ENCODE results near the gene GAD1.

Gene GAD1

DNA sequence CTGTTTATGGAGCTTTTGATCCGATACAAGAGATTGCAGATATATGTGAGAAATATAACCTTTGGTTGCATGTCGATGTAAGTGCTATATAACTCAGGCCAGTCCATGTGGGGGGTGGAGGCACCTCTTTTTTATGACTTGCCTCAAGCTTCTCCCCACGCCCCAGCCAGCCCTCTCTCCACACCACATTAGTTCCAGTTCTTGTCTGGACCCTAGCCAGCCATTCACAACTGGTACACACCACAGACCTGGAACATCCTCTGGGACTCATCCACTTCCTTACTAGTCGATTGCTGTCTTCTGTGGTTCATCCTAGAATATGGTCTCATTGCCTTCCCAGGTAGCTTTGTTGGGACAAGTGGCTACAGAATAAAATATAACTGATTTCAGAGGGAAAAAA is 31.0 kb downstream of the GAD1 start:
- no peaks in the 10 kb centered on the region for H3K9me3 ChIP-seq (ENCODE audit: low read depth, low read length)
- H3K9ac ChIP-seq (ENCODE audit: insufficient read length) = no peak overlapping the region
- TF ChIP-seq EZH2 (IDR thresholded peaks at IDR 0.05) (no peak), FOXP2 (optimal IDR thresholded peaks at IDR 0.05; ENCODE audit: control extremely low read depth, extremely low read length, insufficient read depth) (no peak), POLR2AphosphoS5 (IDR thresholded peaks at IDR 0.05; ENCODE audit: borderline replicate concordance, low read depth, low read length) (no peak)
- H3K27ac ChIP-seq = no peak overlapping the region
- H3K36me3 ChIP-seq (ENCODE audit: insufficient read depth, low read length) = no peaks in the 10 kb centered on the region
- DNase-seq (ENCODE audit: low read depth, low spot score) = no peak
- no peak overlapping the region for H3K4me3 ChIP-seq

DNA sequence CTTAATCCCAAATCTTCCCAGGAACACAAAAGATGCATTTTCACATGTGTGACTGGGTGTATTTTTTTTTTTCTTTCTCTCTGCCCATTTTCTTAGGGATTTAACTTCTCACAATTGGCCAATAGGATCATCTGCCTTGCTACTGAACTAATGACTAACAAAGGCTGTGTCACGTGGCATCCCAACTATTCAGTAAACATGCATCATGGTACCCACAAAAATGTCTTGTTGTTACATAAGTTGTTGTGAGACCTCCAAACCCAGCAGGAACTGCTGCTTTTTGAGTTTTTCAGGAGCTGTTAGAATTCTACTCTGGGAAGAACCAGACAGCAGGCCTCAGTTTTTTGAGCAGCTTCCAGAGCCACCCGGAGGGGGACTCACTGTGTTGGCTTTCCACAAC is 31.9 kb downstream of the GAD1 start:
- no peak for DNase-seq (ENCODE audit: low read depth, low spot score)
- no peak for TF ChIP-seq POLR2AphosphoS5 (IDR thresholded peaks at IDR 0.05; ENCODE audit: borderline replicate concordance, low read depth, low read length)
- TF ChIP-seq FOXP2 (optimal IDR thresholded peaks at IDR 0.05; ENCODE audit: control extremely low read depth, extremely low read length, insufficient read depth) = no peak
- TF ChIP-seq EZH2 (IDR thresholded peaks at IDR 0.05) = no peak
- Histone ChIP-seq H3K9ac (ENCODE audit: insufficient read length) (no peak overlapping the region), H3K27ac (no peak overlapping the region), H3K9me3 (ENCODE audit: low read depth, low read length) (no peaks in the 10 kb centered on the region), H3K36me3 (ENCODE audit: insufficient read depth, low read length) (no peaks in the 10 kb centered on the region), H3K4me3 (no peak overlapping the region)

DNA sequence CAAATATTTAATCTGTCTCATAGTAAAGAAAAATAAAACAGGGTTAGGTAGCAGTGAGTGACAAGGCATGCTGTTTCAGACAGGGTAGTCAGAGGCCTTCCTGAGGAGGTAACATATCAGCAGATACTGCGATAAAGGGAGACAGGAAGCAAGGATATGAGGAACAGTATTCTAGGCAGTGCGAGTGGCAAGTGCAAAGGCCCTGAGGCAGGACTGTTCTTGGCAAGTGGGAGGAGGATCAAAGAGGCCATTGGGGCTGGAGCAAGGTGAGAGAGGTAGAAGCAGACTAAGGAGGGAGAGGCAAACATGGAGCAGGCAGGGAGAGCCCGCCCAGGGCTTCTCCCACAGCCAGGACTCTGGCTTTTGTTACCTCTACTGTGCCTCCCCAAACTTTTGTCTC is 33.6 kb downstream of the GAD1 start:
- H3K4me3 ChIP-seq = no peak overlapping the region
- no peak for DNase-seq (ENCODE audit: low read depth, low spot score)
- H3K9ac ChIP-seq (ENCODE audit: insufficient read length) = no peak overlapping the region
- H3K9me3 ChIP-seq (ENCODE audit: low read depth, low read length) = no peaks in the 10 kb centered on the region
- H3K36me3 ChIP-seq (ENCODE audit: insufficient read depth, low read length) = no peaks in the 10 kb centered on the region
- no peak for TF ChIP-seq EZH2 (IDR thresholded peaks at IDR 0.05)
- TF ChIP-seq FOXP2 (optimal IDR thresholded peaks at IDR 0.05; ENCODE audit: control extremely low read depth, extremely low read length, insufficient read depth) = no peak
- TF ChIP-seq POLR2AphosphoS5 (IDR thresholded peaks at IDR 0.05; ENCODE audit: borderline replicate concordance, low read depth, low read length) = no peak
- H3K27ac ChIP-seq = no peak overlapping the region

DNA sequence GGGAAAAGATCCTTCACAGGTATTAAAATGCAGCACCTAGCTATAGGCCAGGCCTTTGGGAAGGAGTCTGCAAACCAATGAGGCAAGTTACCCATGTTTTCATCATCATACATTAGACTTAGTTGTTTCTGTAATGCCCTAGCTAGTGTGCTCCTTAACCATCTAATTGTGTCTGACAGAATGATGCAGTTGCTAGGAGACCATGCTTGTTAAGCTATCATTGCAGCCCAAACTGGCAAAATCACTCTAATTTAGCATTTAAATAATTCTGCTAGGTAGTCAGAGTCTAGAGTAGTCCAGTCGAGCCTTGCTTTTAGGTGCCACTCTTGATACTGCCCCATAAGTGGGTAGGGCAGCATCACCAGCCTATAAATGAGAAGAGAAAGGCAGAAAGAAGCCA is 34.9 kb downstream of the GAD1 start:
- no peaks in the 10 kb centered on the region for H3K9me3 ChIP-seq (ENCODE audit: low read depth, low read length)
- no peak overlapping the region for H3K27ac ChIP-seq
- no peaks in the 10 kb centered on the region for H3K36me3 ChIP-seq (ENCODE audit: insufficient read depth, low read length)
- no peak overlapping the region for H3K4me3 ChIP-seq
- TF ChIP-seq POLR2AphosphoS5 (IDR thresholded peaks at IDR 0.05; ENCODE audit: borderline replicate concordance, low read depth, low read length) = no peak
- TF ChIP-seq FOXP2 (optimal IDR thresholded peaks at IDR 0.05; ENCODE audit: control extremely low read depth, extremely low read length, insufficient read depth) = no peak
- TF ChIP-seq EZH2 (IDR thresholded peaks at IDR 0.05) = no peak
- no peak for DNase-seq (ENCODE audit: low read depth, low spot score)
- H3K9ac ChIP-seq (ENCODE audit: insufficient read length) = no peak overlapping the region

DNA sequence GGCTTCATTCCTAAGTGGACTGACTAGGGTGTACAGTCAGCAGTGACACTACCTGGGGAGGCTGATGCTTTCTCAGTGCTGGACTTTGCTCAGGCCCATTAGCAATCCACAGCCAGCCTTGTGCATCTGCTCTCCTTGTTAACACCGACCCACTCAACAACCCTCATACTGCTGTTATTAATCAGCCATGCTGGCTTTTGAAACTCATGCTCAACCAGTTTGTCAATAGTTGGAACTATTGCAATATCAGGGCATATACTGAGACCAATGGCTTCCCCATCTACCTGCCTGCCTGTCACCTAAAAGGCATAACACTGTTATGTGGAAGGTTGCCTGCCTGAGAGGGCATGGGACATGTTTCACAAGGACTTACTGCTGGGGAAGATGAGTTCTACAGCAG is 39.4 kb downstream of the GAD1 start:
- H3K9ac ChIP-seq (ENCODE audit: insufficient read length) = no peak overlapping the region
- no peaks in the 10 kb centered on the region for H3K36me3 ChIP-seq (ENCODE audit: insufficient read depth, low read length)
- TF ChIP-seq POLR2AphosphoS5 (IDR thresholded peaks at IDR 0.05; ENCODE audit: borderline replicate concordance, low read depth, low read length) = no peak
- TF ChIP-seq EZH2 (IDR thresholded peaks at IDR 0.05) = no peak
- no peak for TF ChIP-seq FOXP2 (optimal IDR thresholded peaks at IDR 0.05; ENCODE audit: control extremely low read depth, extremely low read length, insufficient read depth)
- no peak overlapping the region for H3K27ac ChIP-seq
- no peaks in the 10 kb centered on the region for H3K9me3 ChIP-seq (ENCODE audit: low read depth, low read length)
- no peak overlapping the region for H3K4me3 ChIP-seq
- no peak for DNase-seq (ENCODE audit: low read depth, low spot score)

DNA sequence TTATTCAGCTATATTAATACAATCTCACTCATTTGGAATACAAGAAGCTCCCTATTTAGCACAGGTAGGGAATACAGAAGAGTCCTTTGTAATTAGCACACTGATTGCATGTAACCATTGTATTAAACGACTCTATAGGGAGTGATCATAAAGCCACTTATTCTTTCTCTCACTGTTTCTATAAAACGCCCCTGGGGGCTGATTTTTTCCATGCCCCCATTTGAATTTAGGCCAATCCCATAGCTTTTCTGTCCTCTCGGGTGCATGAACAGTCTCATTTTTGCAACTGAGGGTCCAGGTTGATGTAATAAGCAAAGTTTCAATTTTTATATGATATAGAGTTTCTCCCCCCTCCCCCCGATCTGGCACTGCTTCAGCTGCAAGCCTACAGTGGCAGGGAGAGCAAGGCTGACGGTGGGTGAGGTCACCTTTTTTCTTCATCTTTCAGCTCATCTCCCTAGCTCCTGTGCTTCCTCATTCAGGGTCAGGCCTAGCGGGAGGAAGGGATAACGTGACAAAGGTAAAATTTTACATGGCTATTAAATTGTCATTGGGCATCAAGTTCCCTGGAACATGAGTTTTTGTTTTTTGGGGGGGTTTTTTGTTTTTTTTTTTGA is 45.7 kb downstream of the GAD1 start:
- Histone ChIP-seq H3K9me3 (ENCODE audit: low read depth, low read length) (no peaks in the 10 kb centered on the region), H3K4me3 (no peak overlapping the region), H3K27ac (no peak overlapping the region), H3K9ac (ENCODE audit: insufficient read length) (no peak overlapping the region), H3K36me3 (ENCODE audit: insufficient read depth, low read length) (no peaks in the 10 kb centered on the region)
- TF ChIP-seq POLR2AphosphoS5 (IDR thresholded peaks at IDR 0.05; ENCODE audit: borderline replicate concordance, low read depth, low read length) (no peak), FOXP2 (optimal IDR thresholded peaks at IDR 0.05; ENCODE audit: control extremely low read depth, extremely low read length, insufficient read depth) (no peak), EZH2 (IDR thresholded peaks at IDR 0.05) (no peak)
- DNase-seq (ENCODE audit: low read depth, low spot score) = no peak

DNA sequence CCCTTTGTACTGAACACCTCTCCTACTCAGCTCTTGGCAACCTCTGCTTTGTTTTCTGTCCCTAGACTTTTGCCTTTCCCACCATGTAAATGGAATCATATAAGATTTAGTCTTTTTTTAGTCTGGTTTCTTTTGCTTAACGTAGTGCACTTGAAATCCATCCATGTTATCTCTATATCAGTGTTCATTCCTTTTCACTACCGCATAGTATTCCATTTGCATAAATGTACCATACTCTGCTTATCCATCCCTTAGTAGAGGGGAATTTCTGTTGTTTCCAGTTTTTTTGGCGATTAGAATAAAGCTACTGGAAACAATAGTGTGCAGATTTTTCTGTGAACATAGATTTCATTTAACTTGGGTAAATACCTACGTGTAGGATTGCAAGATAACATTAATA is 46.4 kb downstream of the GAD1 start:
- no peak for DNase-seq (ENCODE audit: low read depth, low spot score)
- TF ChIP-seq EZH2 (IDR thresholded peaks at IDR 0.05) (no peak), FOXP2 (optimal IDR thresholded peaks at IDR 0.05; ENCODE audit: control extremely low read depth, extremely low read length, insufficient read depth) (no peak), POLR2AphosphoS5 (IDR thresholded peaks at IDR 0.05; ENCODE audit: borderline replicate concordance, low read depth, low read length) (no peak)
- Histone ChIP-seq H3K9me3 (ENCODE audit: low read depth, low read length) (no peaks in the 10 kb centered on the region), H3K27ac (no peak overlapping the region), H3K4me3 (no peak overlapping the region), H3K9ac (ENCODE audit: insufficient read length) (no peak overlapping the region), H3K36me3 (ENCODE audit: insufficient read depth, low read length) (no peaks in the 10 kb centered on the region)

DNA sequence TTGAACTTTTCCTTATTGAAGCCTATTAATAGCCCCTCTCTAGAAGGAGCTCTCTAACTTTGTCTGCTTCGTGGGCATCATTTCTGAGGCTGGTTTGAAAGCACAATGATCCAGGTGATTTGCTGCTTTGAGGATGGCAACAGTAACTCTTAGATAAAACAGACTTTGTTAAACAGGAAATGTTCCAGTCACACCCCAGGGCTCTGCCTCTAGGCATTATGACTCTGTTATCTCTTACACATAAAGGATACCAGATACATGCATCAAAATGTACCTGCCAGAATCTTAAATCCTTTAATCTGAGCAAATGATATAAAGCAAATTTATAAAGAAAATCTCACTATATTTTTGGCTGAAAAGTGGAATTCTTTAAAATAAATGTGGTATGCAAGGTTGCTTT is 52.3 kb downstream of the GAD1 start:
- no peak for DNase-seq (ENCODE audit: low read depth, low spot score)
- H3K9me3 ChIP-seq (ENCODE audit: low read depth, low read length) = no peaks in the 10 kb centered on the region
- TF ChIP-seq FOXP2 (optimal IDR thresholded peaks at IDR 0.05; ENCODE audit: control extremely low read depth, extremely low read length, insufficient read depth) = no peak
- TF ChIP-seq POLR2AphosphoS5 (IDR thresholded peaks at IDR 0.05; ENCODE audit: borderline replicate concordance, low read depth, low read length) = no peak
- TF ChIP-seq EZH2 (IDR thresholded peaks at IDR 0.05) = no peak

DNA sequence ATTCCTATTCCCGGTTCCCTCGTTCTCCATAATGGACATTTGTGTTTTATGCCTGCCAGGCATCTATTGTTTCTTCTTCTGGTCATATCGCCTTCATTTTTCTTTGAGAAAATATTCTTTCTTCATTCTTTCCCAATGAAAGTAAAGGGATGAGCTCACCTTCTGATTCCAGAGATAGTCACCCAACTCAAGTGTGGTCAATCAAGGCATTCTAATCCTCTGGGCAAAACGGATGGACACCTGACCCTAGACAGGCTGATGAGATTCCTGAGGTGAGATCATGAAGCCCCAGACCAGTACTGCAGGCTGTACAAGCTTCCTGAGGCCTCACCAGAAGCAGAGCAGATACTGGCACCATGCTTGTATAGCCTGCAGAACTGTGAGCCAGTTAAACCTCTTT is 52.8 kb downstream of the GAD1 start:
- TF ChIP-seq EZH2 (IDR thresholded peaks at IDR 0.05) = no peak
- no peak for TF ChIP-seq FOXP2 (optimal IDR thresholded peaks at IDR 0.05; ENCODE audit: control extremely low read depth, extremely low read length, insufficient read depth)
- Histone ChIP-seq H3K36me3 (ENCODE audit: insufficient read depth, low read length) (no peaks in the 10 kb centered on the region), H3K9ac (ENCODE audit: insufficient read length) (no peak overlapping the region), H3K4me3 (no peak overlapping the region), H3K9me3 (ENCODE audit: low read depth, low read length) (no peaks in the 10 kb centered on the region), H3K27ac (no peak overlapping the region)
- DNase-seq (ENCODE audit: low read depth, low spot score) = no peak

More for the DNA sequence above, 52.3 kb downstream of the GAD1 start:
- no peaks in the 10 kb centered on the region for H3K36me3 ChIP-seq (ENCODE audit: insufficient read depth, low read length)
- H3K9ac ChIP-seq (ENCODE audit: insufficient read length) = no peak overlapping the region
- H3K27ac ChIP-seq = no peak overlapping the region
- no peak overlapping the region for H3K4me3 ChIP-seq
